ENCODE measurements around the gene GNAI3. TPM values are rescaled to one million over a fixed set of nuclear protein-coding genes. Genes with fewer than 3 reads are reported as not detected.

Gene GNAI3
- total and polyA plus RNA-seq, 8 donors, result 1.1 to 3.9 (median 2.8) TPM

DNA sequence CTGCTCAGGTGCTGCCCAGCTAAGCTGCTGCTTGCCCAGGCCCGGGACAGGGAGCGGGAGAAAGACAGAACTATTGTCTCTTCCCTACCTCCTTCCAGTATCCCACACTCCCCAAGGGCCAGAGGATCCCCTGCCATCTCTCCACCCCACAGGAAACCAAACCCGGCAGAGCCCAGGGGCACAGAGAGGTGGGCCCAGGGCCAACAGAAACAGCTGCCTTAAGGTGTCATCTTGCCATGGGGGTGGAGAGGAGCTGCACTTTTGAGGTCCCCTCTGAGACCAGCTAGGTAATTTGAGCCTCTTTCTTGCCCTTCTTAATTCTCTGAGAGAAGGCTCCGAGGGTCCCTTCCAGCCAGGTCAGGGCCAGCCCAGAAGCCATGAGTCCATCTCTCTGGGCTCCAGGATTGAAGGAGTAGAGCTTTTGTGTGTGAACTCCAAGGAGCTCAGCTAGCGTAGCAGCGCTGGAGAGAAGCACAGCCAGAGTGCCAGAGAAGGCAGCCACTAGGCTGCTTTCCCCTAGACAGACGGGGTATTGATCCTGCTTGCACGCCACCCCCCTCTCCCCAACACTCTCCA lies 18.4 kb upstream of the GNAI3 start:
- no peak for FAIRE-seq
- Histone ChIP-seq H3K27me3 (no peaks in the 10 kb centered on the region), H3K27ac (no peak overlapping the region), H3K4me1 (peaks cover 0 to 9% (median 0%) of the 10 kb centered on the region in 3 donors), H3K9me3 (no peaks in the 10 kb centered on the region), H3K4me3 (no peak overlapping the region), H3K36me3 (no peaks in the 10 kb centered on the region)
- no peak for DNase-seq
- TF ChIP-seq, protein P1, sequence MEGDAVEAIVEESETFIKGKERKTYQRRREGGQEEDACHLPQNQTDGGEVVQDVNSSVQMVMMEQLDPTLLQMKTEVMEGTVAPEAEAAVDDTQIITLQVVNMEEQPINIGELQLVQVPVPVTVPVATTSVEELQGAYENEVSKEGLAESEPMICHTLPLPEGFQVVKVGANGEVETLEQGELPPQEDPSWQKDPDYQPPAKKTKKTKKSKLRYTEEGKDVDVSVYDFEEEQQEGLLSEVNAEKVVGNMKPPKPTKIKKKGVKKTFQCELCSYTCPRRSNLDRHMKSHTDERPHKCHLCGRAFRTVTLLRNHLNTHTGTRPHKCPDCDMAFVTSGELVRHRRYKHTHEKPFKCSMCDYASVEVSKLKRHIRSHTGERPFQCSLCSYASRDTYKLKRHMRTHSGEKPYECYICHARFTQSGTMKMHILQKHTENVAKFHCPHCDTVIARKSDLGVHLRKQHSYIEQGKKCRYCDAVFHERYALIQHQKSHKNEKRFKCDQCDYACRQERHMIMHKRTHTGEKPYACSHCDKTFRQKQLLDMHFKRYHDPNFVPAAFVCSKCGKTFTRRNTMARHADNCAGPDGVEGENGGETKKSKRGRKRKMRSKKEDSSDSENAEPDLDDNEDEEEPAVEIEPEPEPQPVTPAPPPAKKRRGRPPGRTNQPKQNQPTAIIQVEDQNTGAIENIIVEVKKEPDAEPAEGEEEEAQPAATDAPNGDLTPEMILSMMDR (IDR thresholded peaks at IDR 0.05), result no peak
- ATAC-seq, result no peak
- intact Hi-C loops (cut with DNase I), result loop anchor here in 2 of 3 donors (5.0 to 10.0 kb wide), 4 partner anchors 38 to 278 kb away; partner anchors contain the start of gene CYB561D1 (in 1 of the 2)
- 69 to 73% methylated on average over 8 of the region's 8 CpGs for WGBS, 2 donors

DNA sequence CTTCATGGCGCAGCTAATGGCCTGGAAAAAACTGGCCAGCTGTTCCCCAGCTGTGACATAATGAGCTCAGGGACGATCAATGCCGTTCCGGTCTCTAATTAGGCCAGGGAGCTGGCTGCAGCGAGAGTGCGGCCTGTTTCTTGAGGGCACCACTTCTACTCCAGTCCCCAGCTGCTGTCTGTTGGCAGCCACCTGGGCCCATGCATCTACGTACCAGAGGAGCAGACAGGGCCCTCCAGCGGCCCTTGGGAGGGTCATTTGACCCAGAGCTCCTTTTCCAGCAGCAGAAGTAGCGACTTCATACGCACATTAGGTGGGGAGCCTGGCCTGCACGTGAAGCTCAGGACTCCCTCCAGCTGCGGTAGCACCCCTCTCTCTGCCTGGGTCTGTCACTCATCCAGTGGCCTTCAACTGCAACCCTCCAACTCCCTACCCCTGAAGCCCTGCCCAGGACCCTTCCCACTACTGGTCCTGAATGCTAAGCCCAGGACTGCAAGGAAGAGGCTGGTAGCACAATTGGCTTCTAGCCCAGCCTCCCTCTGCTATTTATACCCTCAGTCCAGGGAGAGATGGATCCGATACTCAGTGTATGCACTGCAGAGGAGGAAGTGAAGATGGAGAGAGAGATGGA lies 17.8 kb upstream of the GNAI3 start:
- no peak for FAIRE-seq
- Histone ChIP-seq H3K9me3 (no peaks in the 10 kb centered on the region), H3K27me3 (no peaks in the 10 kb centered on the region), H3K4me1 (peaks cover 0 to 9% (median 0%) of the 10 kb centered on the region in 3 donors), H3K27ac (no peak overlapping the region), H3K4me3 (no peak overlapping the region), H3K36me3 (no peaks in the 10 kb centered on the region)
- 70 to 75% methylated on average over 13 of the region's 13 CpGs for WGBS, 2 donors
- intact Hi-C loops (cut with DNase I), result loop anchor here in 2 of 3 donors (5.0 kb wide), 3 partner anchors 38 to 278 kb away; partner anchors contain the start of gene CYB561D1 (in 1 of the 2)
- TF ChIP-seq, protein P1 (IDR thresholded peaks at IDR 0.05), result no peak
- no peak for DNase-seq
- peak in 2 of 4 donors; percentile 8 to 32 for ATAC-seq

DNA sequence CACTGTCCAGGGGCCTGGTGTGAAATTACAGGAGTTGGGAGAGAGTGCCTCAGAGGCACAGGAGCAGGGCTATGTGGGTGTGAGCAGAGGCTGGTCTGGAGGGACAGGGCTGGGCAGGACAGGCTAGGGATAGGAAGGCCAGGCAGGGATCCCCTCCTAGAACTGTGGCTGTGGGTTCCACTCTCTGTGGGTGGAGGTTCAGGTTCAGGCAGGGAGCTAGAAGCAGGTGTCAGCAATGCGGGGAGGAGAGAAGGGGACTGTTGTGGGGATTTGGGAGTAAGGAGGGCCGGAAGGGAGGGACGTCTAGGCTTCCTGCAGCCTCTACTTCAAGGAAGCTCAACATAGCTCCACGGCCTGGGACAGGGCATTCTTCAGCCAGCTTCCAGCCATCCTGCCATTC lies 17.0 kb upstream of the GNAI3 start:
- H3K27ac ChIP-seq, result no peak overlapping the region
- TF ChIP-seq, protein P1 (IDR thresholded peaks at IDR 0.05), result no peak
- 77 to 85% methylated on average over 4 of the region's 4 CpGs for WGBS, 2 donors
- no peak for FAIRE-seq
- peaks cover 0 to 9% (median 0%) of the 10 kb centered on the region in 3 donors for H3K4me1 ChIP-seq
- H3K9me3 ChIP-seq, result no peaks in the 10 kb centered on the region
- H3K27me3 ChIP-seq, result no peaks in the 10 kb centered on the region
- intact Hi-C loops (cut with DNase I), result loop anchor here in 2 of 3 donors (5.0 kb wide), 3 partner anchors 39 to 279 kb away; partner anchors contain the start of gene CYB561D1 (in 1 of the 2)
- DNase-seq, result no peak
- ATAC-seq, result no peak
- no peak overlapping the region for H3K4me3 ChIP-seq
- no peaks in the 10 kb centered on the region for H3K36me3 ChIP-seq

DNA sequence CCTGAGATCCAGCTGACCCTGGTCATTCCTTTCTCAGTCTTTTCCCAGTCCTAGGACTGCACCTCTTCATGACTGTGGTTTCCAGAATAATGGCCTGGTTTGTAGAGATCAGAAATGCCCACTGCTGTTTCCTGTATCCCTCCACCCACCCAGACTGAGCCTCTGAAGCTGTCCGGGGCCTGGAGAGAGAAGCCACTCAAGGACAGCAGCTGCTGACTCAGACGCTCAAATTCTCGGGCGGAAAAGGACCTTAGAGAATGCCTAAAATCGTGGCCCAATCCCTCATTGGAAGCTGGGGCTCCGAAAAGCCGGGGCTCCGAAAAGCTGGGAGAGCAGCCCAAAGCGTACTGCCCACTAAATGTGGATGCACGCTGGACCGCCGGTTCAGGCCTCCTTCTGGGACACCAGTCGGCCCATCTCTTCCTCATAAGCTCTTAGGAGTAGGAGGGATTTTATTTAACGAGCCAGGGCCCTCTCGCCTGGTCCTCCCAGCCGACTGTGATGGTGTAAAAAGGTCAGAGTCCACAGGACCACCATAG lies 16.5 kb upstream of the GNAI3 start:
- Histone ChIP-seq H3K4me3 (peak overlapping the region in 1 of 4 donors; percentile 18), H3K4me1 (peaks cover 0 to 9% (median 0%) of the 10 kb centered on the region in 3 donors), H3K27me3 (no peaks in the 10 kb centered on the region), H3K9me3 (no peaks in the 10 kb centered on the region), H3K27ac (no peak overlapping the region), H3K36me3 (no peaks in the 10 kb centered on the region)
- no peak for FAIRE-seq
- 40 to 46% methylated on average over 16 of the region's 16 CpGs for WGBS, 2 donors
- ATAC-seq, result no peak
- TF ChIP-seq, protein P1 (IDR thresholded peaks at IDR 0.05), result no peak
- intact Hi-C loops (cut with DNase I), result loop anchor here in 2 of 3 donors (5.0 kb wide), 3 partner anchors 40 to 280 kb away; partner anchors contain the start of gene CYB561D1 (in 1 of the 2)
- no peak for DNase-seq

Data from pancreas (tissue), 10 donors.